Panc1 (cell line): ENCODE data around the gene TRIM66. TPM values are rescaled to one million over a fixed set of nuclear protein-coding genes. Genes with fewer than 3 reads are reported as not detected.

Experiments used
- ATAC-seq: fragments of 200-7000 bp; cut with Tn5 transposase; 2 replicates; pipeline ENCODE4 v1.9.1; 2020; ENCODE audit warnings: mild to moderate bottlenecking, moderate library complexity
- BruUV-seq: library from RNA; stranded (reverse); fragments of 400-500 nt; replicated peaks from 2 replicates; lab custom pipeline; 2021; lab: Mats Ljungman, UMichigan
- CTCF ChIA-PET: fragments of 300-600 bp; sonication (Branson Sonifier 250); formaldehyde crosslinking; loops from one replicate; lab custom pipeline; 2022; ENCODE audit warnings: antibody characterized with exemption; lab: Charles Lee
- POLR2A ChIA-PET: fragments of 300-600 bp; sonication (Branson Sonifier 250); formaldehyde crosslinking; loops from one replicate; lab custom pipeline; 2022; ENCODE audit warnings: antibody characterized with exemption; lab: Charles Lee
- DNase-seq: peaks from one replicate; pipeline ENCODE4 v3.0.0-alpha.2; 2010; ENCODE audit warnings: low read depth, low spot score
- H3K27ac ChIP-seq: 2 replicates; pipeline ENCODE4 v1.5.1; 2011; ENCODE audit warnings: mild to moderate bottlenecking, low read length, inconsistent platforms
- H3K27me3 ChIP-seq: fragments of 200-500 bp; sonication (Bioruptor generic); 2 replicates; pipeline ENCODE4 v1.6.0; 2014; ENCODE audit warnings: low read length, inconsistent platforms; ENCODE audit not compliant: control insufficient read depth, insufficient read depth
- H3K36me3 ChIP-seq: fragments of 200-500 bp; sonication (Bioruptor generic); 2 replicates; pipeline ENCODE4 v1.5.1; 2014; ENCODE audit warnings: inconsistent platforms, mild to moderate bottlenecking, low read length, moderate library complexity; ENCODE audit not compliant: control insufficient read depth, insufficient read depth
- H3K4me1 ChIP-seq: 2 replicates; pipeline ENCODE4 v1.5.1; 2011; ENCODE audit warnings: inconsistent platforms, mild to moderate bottlenecking, low read length, moderate library complexity; ENCODE audit not compliant: control insufficient read depth, insufficient read depth
- H3K4me3 ChIP-seq, 2 experiments: 2 replicates each; pipeline ENCODE4 v1.5.1; 2011 to 2012; ENCODE audit warnings: low read depth in 2 of 2, low read length in 2 of 2, mild to moderate bottlenecking in 2 of 2, inconsistent platforms in 1 of 2, moderate library complexity in 1 of 2
- H3K9me3 ChIP-seq: fragments of 200-500 bp; sonication (Bioruptor generic); 2 replicates; pipeline ENCODE4 v1.5.1; 2014; ENCODE audit warnings: low read depth, mild to moderate bottlenecking, inconsistent platforms, low read length, moderate library complexity; ENCODE audit not compliant: control insufficient read depth, insufficient read depth
- POLR2AphosphoS5 ChIP-seq: IDR thresholded peaks from 2 replicates; pipeline ENCODE4 v1.6.1; 2012; ENCODE audit warnings: mild to moderate bottlenecking, low read depth, low read length, moderate library complexity
- SIN3A ChIP-seq: IDR thresholded peaks from 2 replicates; pipeline ENCODE4 v1.6.1; 2012; ENCODE audit warnings: low read depth, mild to moderate bottlenecking, low read length, moderate library complexity, borderline replicate concordance; ENCODE audit not compliant: insufficient read depth
- TCF7L2 ChIP-seq: IDR thresholded peaks from 2 replicates; pipeline ENCODE4 v1.6.1; 2011; ENCODE audit warnings: mild to moderate bottlenecking, low read depth, low read length, inconsistent platforms
- in situ Hi-C: cut with HindIII; loops from 2 replicates; pipeline ENCODE4 v1.10.0; 2016; ENCODE audit warnings: low sequenced_read_pairs, low pct_unique_long_range_greater_than_20kb
- intact Hi-C: fragments of 100-400 bp; cut with micrococcal nuclease; formaldehyde crosslinking; loops from one replicate; pipeline ENCODE4 v1.10.0; 2022; ENCODE audit not compliant: unreplicated experiment
- total RNA-seq: library from RNA; stranded (reverse); gene quantifications from one replicate; pipeline ENCODE4 v1.2.1, GENCODE V29; 2021; ENCODE audit not compliant: unreplicated experiment
- TF ChIP-seq, protein P1 (sequence below): fragments of 450-650 bp; IDR thresholded peaks from 2 replicates; pipeline ENCODE4 v1.5.1; 2017; ENCODE audit warnings: mild to moderate bottlenecking
- TF ChIP-seq, protein P2 (sequence below), 2 experiments: IDR thresholded peaks; 2 replicates each; pipeline ENCODE4 v1.6.1; 2011 to 2012; ENCODE audit warnings: low read depth in 2 of 2, control low read depth in 1 of 2, low read length in 1 of 2, mild to moderate bottlenecking in 1 of 2, moderate library complexity in 1 of 2; ENCODE audit not compliant: insufficient read depth in 1 of 2

The TRIM66 gene
- total RNA-seq, 1 experiment from 2014 or later, result 30.4 TPM

- CTCF ChIA-PET, result no interaction called here
- Histone ChIP-seq H3K4me3 (no peak overlapping the region), H3K9me3 (no peaks in the 10 kb centered on the region), H3K27me3 (no peaks in the 10 kb centered on the region), H3K36me3 (peaks cover 9% of the 10 kb centered on the region; the same call in 1 of the 2 replicates), H3K4me1 (0 out of 2 replicates have a peak, but pooled peaks cover 1% of the 10 kb centered on the region), H3K27ac (no peak overlapping the region)
- no TSS peak for BruUV-seq
- ATAC-seq, result no peak
- POLR2A ChIA-PET, result no interaction called here
- DNase-seq, result no peak
- intact Hi-C loops, result no loop called here
- in situ Hi-C loops, result no loop called here
- no peak for TF ChIP-seq SIN3A
Observed at GRCh38 chr11:8676458-8676857, 6.0 kb downstream of the TRIM66 start.

DNA sequence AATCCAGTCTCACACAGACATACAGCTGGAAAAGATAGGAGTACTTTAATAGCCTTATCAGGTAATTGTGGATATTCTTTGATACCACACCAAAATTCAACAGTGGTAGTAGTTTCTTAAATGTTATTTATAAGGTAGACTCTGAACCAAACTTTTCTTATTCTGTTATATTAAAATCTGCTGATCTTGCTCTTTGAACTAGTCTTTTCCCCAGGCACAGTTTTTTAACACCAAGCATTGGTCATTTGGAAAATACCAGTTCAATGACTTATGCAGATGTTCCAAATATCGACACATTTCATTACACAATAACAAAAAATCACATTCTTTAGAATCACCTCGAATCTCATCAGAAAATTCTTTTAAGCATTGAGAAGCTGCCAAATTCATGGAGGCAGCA, 7.6 kb downstream of the TRIM66 start:
- Histone ChIP-seq H3K4me1 (no peaks in the 10 kb centered on the region), H3K9me3 (no peaks in the 10 kb centered on the region), H3K27ac (no peak overlapping the region), H3K36me3 (peaks cover 17% of the 10 kb centered on the region; the same call in 1 of the 2 replicates), H3K4me3 (no peak overlapping the region), H3K27me3 (no peaks in the 10 kb centered on the region)
- TF ChIP-seq, protein P1, sequence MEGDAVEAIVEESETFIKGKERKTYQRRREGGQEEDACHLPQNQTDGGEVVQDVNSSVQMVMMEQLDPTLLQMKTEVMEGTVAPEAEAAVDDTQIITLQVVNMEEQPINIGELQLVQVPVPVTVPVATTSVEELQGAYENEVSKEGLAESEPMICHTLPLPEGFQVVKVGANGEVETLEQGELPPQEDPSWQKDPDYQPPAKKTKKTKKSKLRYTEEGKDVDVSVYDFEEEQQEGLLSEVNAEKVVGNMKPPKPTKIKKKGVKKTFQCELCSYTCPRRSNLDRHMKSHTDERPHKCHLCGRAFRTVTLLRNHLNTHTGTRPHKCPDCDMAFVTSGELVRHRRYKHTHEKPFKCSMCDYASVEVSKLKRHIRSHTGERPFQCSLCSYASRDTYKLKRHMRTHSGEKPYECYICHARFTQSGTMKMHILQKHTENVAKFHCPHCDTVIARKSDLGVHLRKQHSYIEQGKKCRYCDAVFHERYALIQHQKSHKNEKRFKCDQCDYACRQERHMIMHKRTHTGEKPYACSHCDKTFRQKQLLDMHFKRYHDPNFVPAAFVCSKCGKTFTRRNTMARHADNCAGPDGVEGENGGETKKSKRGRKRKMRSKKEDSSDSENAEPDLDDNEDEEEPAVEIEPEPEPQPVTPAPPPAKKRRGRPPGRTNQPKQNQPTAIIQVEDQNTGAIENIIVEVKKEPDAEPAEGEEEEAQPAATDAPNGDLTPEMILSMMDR, result no peak
- TF ChIP-seq, protein P2, sequence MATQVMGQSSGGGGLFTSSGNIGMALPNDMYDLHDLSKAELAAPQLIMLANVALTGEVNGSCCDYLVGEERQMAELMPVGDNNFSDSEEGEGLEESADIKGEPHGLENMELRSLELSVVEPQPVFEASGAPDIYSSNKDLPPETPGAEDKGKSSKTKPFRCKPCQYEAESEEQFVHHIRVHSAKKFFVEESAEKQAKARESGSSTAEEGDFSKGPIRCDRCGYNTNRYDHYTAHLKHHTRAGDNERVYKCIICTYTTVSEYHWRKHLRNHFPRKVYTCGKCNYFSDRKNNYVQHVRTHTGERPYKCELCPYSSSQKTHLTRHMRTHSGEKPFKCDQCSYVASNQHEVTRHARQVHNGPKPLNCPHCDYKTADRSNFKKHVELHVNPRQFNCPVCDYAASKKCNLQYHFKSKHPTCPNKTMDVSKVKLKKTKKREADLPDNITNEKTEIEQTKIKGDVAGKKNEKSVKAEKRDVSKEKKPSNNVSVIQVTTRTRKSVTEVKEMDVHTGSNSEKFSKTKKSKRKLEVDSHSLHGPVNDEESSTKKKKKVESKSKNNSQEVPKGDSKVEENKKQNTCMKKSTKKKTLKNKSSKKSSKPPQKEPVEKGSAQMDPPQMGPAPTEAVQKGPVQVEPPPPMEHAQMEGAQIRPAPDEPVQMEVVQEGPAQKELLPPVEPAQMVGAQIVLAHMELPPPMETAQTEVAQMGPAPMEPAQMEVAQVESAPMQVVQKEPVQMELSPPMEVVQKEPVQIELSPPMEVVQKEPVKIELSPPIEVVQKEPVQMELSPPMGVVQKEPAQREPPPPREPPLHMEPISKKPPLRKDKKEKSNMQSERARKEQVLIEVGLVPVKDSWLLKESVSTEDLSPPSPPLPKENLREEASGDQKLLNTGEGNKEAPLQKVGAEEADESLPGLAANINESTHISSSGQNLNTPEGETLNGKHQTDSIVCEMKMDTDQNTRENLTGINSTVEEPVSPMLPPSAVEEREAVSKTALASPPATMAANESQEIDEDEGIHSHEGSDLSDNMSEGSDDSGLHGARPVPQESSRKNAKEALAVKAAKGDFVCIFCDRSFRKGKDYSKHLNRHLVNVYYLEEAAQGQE (IDR thresholded peaks at IDR 0.05; ENCODE audit: insufficient read depth in 1 of 2, low read depth in 2 of 2, low read length in 1 of 2), result no peak
- TF ChIP-seq TCF7L2 (no peak), SIN3A (no peak), POLR2AphosphoS5 (no peak)
- intact Hi-C loops (no loop called here), in situ Hi-C loops (no loop called here)
- DNase-seq (no peak), ATAC-seq (no peak)
- ChIA-PET POLR2A (interaction anchor here (0.6 kb wide), 1 partner anchor 494 kb away, joined by 3 read pairs; no protein-coding TSS in a partner anchor), CTCF (no interaction called here)
- no TSS peak for BruUV-seq

DNA sequence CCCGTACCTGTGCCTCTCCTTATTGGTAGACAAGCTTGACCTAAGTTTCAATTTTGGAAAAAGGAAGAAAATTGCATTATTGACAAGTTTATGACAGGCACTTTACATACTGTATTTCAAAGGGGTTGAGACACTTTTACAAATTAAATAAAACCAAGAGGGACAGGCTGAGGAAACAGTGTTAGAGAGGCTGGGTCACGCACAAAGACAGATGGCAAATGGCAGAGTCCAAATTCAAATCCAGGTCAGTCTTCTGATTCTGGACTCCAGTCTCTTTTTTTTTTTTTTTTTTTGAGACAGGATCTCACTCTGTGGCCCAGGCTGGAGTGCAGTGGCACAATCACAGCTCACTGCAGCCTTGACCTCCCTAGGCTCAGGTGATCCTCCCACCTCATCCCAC, 10.1 kb downstream of the TRIM66 start:
- intact Hi-C loops (no loop called here), in situ Hi-C loops (no loop called here)
- CTCF ChIA-PET, result no interaction called here
- TF ChIP-seq, protein P1, result no peak
- TF ChIP-seq, protein P2 (IDR thresholded peaks at IDR 0.05; ENCODE audit: insufficient read depth in 1 of 2, low read depth in 2 of 2, low read length in 1 of 2), result no peak
- TF ChIP-seq TCF7L2, result no peak
- no peak for TF ChIP-seq POLR2AphosphoS5
- no peak for TF ChIP-seq SIN3A
- H3K4me1 ChIP-seq, result no peaks in the 10 kb centered on the region
- H3K4me3 ChIP-seq, result no peak overlapping the region
- H3K27ac ChIP-seq, result no peak overlapping the region
- no TSS peak for BruUV-seq
- H3K36me3 ChIP-seq, result peaks cover 12% of the 10 kb centered on the region; the same call in 1 of the 2 replicates
- H3K27me3 ChIP-seq, result no peaks in the 10 kb centered on the region
- POLR2A ChIA-PET, result no interaction called here
- no peak for DNase-seq
- H3K9me3 ChIP-seq, result no peaks in the 10 kb centered on the region
- no peak for ATAC-seq
